GM23338 (cell line): ENCODE measurements around the gene GID4. TPM values are rescaled to one million over a fixed set of nuclear protein-coding genes. Genes with fewer than 3 reads are reported as not detected.

Experiments used
- ATAC-seq: fragments of 200-7000 bp; cut with Tn5 transposase; 3 replicates; pipeline ENCODE4 v1.9.1; 2020
- DNase-seq: peaks from one replicate; pipeline ENCODE4 v3.0.0-alpha.2; 2015; ENCODE audit warnings: low spot score
- H2AFZ ChIP-seq: fragments of 200-600 bp; sonication (generic); 2 replicates; pipeline ENCODE4 v1.8.0; 2016; ENCODE audit warnings: antibody characterized with exemption, mild to moderate bottlenecking, moderate library complexity
- H3F3A ChIP-seq: fragments of 200-600 bp; sonication (generic); replicated peaks from 2 replicates; pipeline ENCODE4 v1.8.0; 2017; ENCODE audit warnings: antibody characterized with exemption, mixed run types, low read depth
- H3K27ac ChIP-seq: fragments of 200-600 bp; sonication (generic); 2 replicates; pipeline ENCODE4 v1.6.1; 2016; ENCODE audit warnings: low read depth
- H3K27me3 ChIP-seq: fragments of 200-600 bp; sonication (generic); 2 replicates; pipeline ENCODE4 v1.8.0; 2016; ENCODE audit warnings: mild to moderate bottlenecking, mixed run types, moderate library complexity; ENCODE audit not compliant: insufficient read depth
- H3K36me3 ChIP-seq: fragments of 200-600 bp; sonication (generic); 2 replicates; pipeline ENCODE4 v1.8.0; 2016; ENCODE audit warnings: mild to moderate bottlenecking; ENCODE audit not compliant: insufficient read depth
- H3K4me1 ChIP-seq: fragments of 200-600 bp; sonication (generic); 2 replicates; pipeline ENCODE4 v1.8.0; 2016; ENCODE audit warnings: mild to moderate bottlenecking, moderate library complexity; ENCODE audit not compliant: insufficient read depth
- H3K4me2 ChIP-seq: fragments of 200-600 bp; sonication (generic); 2 replicates; pipeline ENCODE4 v1.7.1; 2017; ENCODE audit warnings: mixed run types
- H3K4me3 ChIP-seq: fragments of 200-600 bp; sonication (generic); 2 replicates; pipeline ENCODE4 v1.6.1; 2016; ENCODE audit warnings: mixed run types
- H3K79me2 ChIP-seq: fragments of 200-600 bp; sonication (generic); replicated peaks from 2 replicates; pipeline ENCODE4 v1.8.0; 2017; ENCODE audit warnings: mild to moderate bottlenecking; ENCODE audit not compliant: insufficient read depth
- H3K9me2 ChIP-seq: fragments of 200-600 bp; sonication (generic); 2 replicates; pipeline ENCODE4 v1.8.0; 2017; ENCODE audit not compliant: insufficient read depth
- H4K20me1 ChIP-seq: fragments of 200-600 bp; sonication (generic); replicated peaks from 2 replicates; pipeline ENCODE4 v1.8.0; 2017; ENCODE audit warnings: mild to moderate bottlenecking; ENCODE audit not compliant: insufficient read depth
- H3K27ac Mint-ChIP-seq: 2 replicates; pipeline ENCODE4 v1.8.0; 2020; ENCODE audit warnings: inconsistent platforms, mild to moderate bottlenecking, moderate library complexity, mixed read lengths
- H3K27me3 Mint-ChIP-seq: 3 replicates; pipeline ENCODE4 v1.8.0; 2022; ENCODE audit warnings: low read depth, mild to moderate bottlenecking, moderate library complexity, mixed read lengths, inconsistent platforms; ENCODE audit not compliant: insufficient read depth, poor library complexity
- H3K36me3 Mint-ChIP-seq: 3 replicates; pipeline ENCODE4 v1.8.0; 2021; ENCODE audit warnings: low read depth, mild to moderate bottlenecking, inconsistent platforms, moderate library complexity, mixed read lengths
- H3K4me1 Mint-ChIP-seq: 3 replicates; pipeline ENCODE4 v1.8.0; 2020; ENCODE audit warnings: mild to moderate bottlenecking, inconsistent platforms, mixed read lengths
- H3K4me3 Mint-ChIP-seq: 3 replicates; pipeline ENCODE4 v1.8.0; 2021; ENCODE audit warnings: moderate library complexity, mild to moderate bottlenecking, inconsistent platforms, mixed read lengths
- H3K9me3 Mint-ChIP-seq: 3 replicates; pipeline ENCODE4 v1.8.0; 2020; ENCODE audit warnings: moderate library complexity, mild to moderate bottlenecking, inconsistent platforms, mixed read lengths
- CREB1 ChIP-seq: fragments of 250-450 bp; sonication (Bioruptor Pico); IDR thresholded peaks from 2 replicates; pipeline ENCODE4 v1.5.0; 2020; ENCODE audit warnings: low read depth, mild to moderate bottlenecking, moderate library complexity
- EZH2phosphoT487 ChIP-seq: fragments of 200-600 bp; sonication (generic); IDR thresholded peaks from one replicate; pipeline ENCODE4 v1.8.1; 2018; ENCODE audit warnings: antibody characterized with exemption; ENCODE audit not compliant: unreplicated experiment
- JUNB ChIP-seq: IDR thresholded peaks from one replicate; pipeline ENCODE4 v1.6.1; 2016; ENCODE audit warnings: antibody characterized with exemption; ENCODE audit not compliant: unreplicated experiment
- POLR2AphosphoS5 ChIP-seq: IDR thresholded peaks from 2 replicates; pipeline ENCODE4 v1.6.1; 2016; ENCODE audit warnings: antibody characterized with exemption, low read depth
- STAT1 ChIP-seq: IDR thresholded peaks from one replicate; pipeline ENCODE4 v1.6.1; 2016; ENCODE audit warnings: antibody characterized with exemption; ENCODE audit not compliant: unreplicated experiment
- ZNF331 ChIP-seq: fragments of 250-450 bp; sonication (Bioruptor Pico); IDR thresholded peaks from 2 replicates; pipeline ENCODE4 v1.5.0; 2020; ENCODE audit warnings: low read depth, mild to moderate bottlenecking, moderate library complexity
- ZNF462 ChIP-seq: fragments of 250-450 bp; sonication (Bioruptor Pico); IDR thresholded peaks from 2 replicates; pipeline ENCODE4 v1.5.0; 2020; ENCODE audit warnings: mild to moderate bottlenecking, moderate library complexity
- polyA plus RNA-seq: library from polyadenylated mRNA; unstranded; fragments of >200 nt; fragmentation: Nextera tagmentation; extraction: Ambion mirVana; gene quantifications from 2 replicates; pipeline ENCODE4 v1.2.1, GENCODE V29; 2016
- total RNA-seq: library from RNA; depleted of rRNA; stranded (reverse); fragments of >200 nt; shearing (Covaris generic); gene quantifications from 2 replicates; pipeline ENCODE4 v1.2.3, GENCODE V29; 2014
- TF ChIP-seq, protein P1 (sequence below): IDR thresholded peaks from one replicate; pipeline ENCODE4 v1.6.1; 2018; ENCODE audit warnings: antibody characterized with exemption; ENCODE audit not compliant: unreplicated experiment
- TF ChIP-seq, protein P2 (sequence below): IDR thresholded peaks from 2 replicates; pipeline ENCODE4 v1.6.1; 2016; ENCODE audit warnings: antibody characterized with exemption

Gene GID4
- total and polyA plus RNA-seq, 2 experiments from 2014 or later = 6.3 to 11.2 TPM

GRCh38 chr17:18004345-18004744, 34.9 kb upstream of the GID4 start:
- DNase-seq = no peak
- peaks cover 8% of the 10 kb centered on the region; the same call in 2 of the 3 replicates for H3K4me1 Mint-ChIP-seq
- no peaks in the 10 kb centered on the region for H3K36me3 ChIP-seq

More at GRCh38 chr17:18004345-18004744, 34.9 kb upstream of the GID4 start:
- H3K36me3 Mint-ChIP-seq = no peaks in the 10 kb centered on the region
- H3K79me2 ChIP-seq = no peaks in the 10 kb centered on the region
- H4K20me1 ChIP-seq = no peaks in the 10 kb centered on the region
- H3K4me1 ChIP-seq = no peaks in the 10 kb centered on the region
- no peak for ATAC-seq
- no peak overlapping the region for H3K4me2 ChIP-seq
- H3F3A ChIP-seq = no peaks in the 10 kb centered on the region
- no peak overlapping the region for H3K27ac ChIP-seq
- peaks cover 6% of the 10 kb centered on the region for H3K27me3 Mint-ChIP-seq
- H3K9me3 Mint-ChIP-seq = no peaks in the 10 kb centered on the region
- no peaks in the 10 kb centered on the region for H3K27me3 ChIP-seq
- no peak for TF ChIP-seq ZNF331 (CRISPR knock-in tag)
- TF ChIP-seq ZNF462 (CRISPR knock-in tag) = no peak
- no peak for TF ChIP-seq EZH2phosphoT487
- no peak for TF ChIP-seq STAT1
- TF ChIP-seq, protein P1, sequence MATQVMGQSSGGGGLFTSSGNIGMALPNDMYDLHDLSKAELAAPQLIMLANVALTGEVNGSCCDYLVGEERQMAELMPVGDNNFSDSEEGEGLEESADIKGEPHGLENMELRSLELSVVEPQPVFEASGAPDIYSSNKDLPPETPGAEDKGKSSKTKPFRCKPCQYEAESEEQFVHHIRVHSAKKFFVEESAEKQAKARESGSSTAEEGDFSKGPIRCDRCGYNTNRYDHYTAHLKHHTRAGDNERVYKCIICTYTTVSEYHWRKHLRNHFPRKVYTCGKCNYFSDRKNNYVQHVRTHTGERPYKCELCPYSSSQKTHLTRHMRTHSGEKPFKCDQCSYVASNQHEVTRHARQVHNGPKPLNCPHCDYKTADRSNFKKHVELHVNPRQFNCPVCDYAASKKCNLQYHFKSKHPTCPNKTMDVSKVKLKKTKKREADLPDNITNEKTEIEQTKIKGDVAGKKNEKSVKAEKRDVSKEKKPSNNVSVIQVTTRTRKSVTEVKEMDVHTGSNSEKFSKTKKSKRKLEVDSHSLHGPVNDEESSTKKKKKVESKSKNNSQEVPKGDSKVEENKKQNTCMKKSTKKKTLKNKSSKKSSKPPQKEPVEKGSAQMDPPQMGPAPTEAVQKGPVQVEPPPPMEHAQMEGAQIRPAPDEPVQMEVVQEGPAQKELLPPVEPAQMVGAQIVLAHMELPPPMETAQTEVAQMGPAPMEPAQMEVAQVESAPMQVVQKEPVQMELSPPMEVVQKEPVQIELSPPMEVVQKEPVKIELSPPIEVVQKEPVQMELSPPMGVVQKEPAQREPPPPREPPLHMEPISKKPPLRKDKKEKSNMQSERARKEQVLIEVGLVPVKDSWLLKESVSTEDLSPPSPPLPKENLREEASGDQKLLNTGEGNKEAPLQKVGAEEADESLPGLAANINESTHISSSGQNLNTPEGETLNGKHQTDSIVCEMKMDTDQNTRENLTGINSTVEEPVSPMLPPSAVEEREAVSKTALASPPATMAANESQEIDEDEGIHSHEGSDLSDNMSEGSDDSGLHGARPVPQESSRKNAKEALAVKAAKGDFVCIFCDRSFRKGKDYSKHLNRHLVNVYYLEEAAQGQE = no peak
- TF ChIP-seq, protein P2, sequence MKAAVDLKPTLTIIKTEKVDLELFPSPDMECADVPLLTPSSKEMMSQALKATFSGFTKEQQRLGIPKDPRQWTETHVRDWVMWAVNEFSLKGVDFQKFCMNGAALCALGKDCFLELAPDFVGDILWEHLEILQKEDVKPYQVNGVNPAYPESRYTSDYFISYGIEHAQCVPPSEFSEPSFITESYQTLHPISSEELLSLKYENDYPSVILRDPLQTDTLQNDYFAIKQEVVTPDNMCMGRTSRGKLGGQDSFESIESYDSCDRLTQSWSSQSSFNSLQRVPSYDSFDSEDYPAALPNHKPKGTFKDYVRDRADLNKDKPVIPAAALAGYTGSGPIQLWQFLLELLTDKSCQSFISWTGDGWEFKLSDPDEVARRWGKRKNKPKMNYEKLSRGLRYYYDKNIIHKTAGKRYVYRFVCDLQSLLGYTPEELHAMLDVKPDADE = no peak
- TF ChIP-seq CREB1 (CRISPR knock-in tag) = no peak
- TF ChIP-seq JUNB = no peak
- no peak for TF ChIP-seq POLR2AphosphoS5
- no peak overlapping the region for H3K27ac Mint-ChIP-seq
- H2AFZ ChIP-seq = no peak overlapping the region
- no peaks in the 10 kb centered on the region for H3K9me2 ChIP-seq
- H3K4me3 ChIP-seq = no peak overlapping the region
- H3K4me3 Mint-ChIP-seq = no peak overlapping the region
